HG03354 (cell line): ENCODE measurements around the gene GSC.
"Not testable (repeated sequence)": the region's sequence is repeated elsewhere in the genome, so short reads cannot be mapped to it uniquely, and the experiment has no call there.

Experiments
- ATAC-seq: cut with Tn5 transposase; IDR thresholded peaks from one replicate; pipeline ENCODE4 v1.9.1; 2021; ENCODE audit warnings: mild to moderate bottlenecking; ENCODE audit not compliant: unreplicated experiment, poor library complexity, severe bottlenecking

GSC gene

GRCh38 chr14:94750371-94750770, 19.5 kb downstream of the GSC start:
- no peak for ATAC-seq

- no peak for ATAC-seq
These were observed 21.1 kb downstream of the GSC start for GRCh38 chr14:94748667-94749347.

- ATAC-seq = no peak
These were observed 22.2 kb downstream of the GSC start for GRCh38 chr14:94747739-94748138.

- ATAC-seq = not testable (repeated sequence)
These were observed 22.8 kb downstream of the GSC start for GRCh38 chr14:94747153-94747552.

- no peak for ATAC-seq
These were observed 23.8 kb downstream of the GSC start for GRCh38 chr14:94746131-94746530.

- ATAC-seq = no peak
These were observed 31.2 kb downstream of the GSC start for GRCh38 chr14:94738751-94739150.

- no peak for ATAC-seq
These were observed 31.8 kb downstream of the GSC start for GRCh38 chr14:94738097-94738496.

GRCh38 chr14:94728950-94729349, 41.0 kb downstream of the GSC start:
- no peak for ATAC-seq

GRCh38 chr14:94728440-94728839, 41.5 kb downstream of the GSC start:
- ATAC-seq = not testable (repeated sequence)

GRCh38 chr14:94726649-94727048, 43.3 kb downstream of the GSC start:
- not testable (repeated sequence) for ATAC-seq

- ATAC-seq = no peak
These were observed 44.9 kb downstream of the GSC start for GRCh38 chr14:94724993-94725392.

- ATAC-seq = no peak
These were observed 47.5 kb downstream of the GSC start for GRCh38 chr14:94722397-94722796.
